Body of pancreas (tissue), 4 donors: ENCODE results near the gene TRUB2. TPM values are rescaled to one million over a fixed set of nuclear protein-coding genes. Genes with fewer than 3 reads are reported as not detected.

Experiments
- ATAC-seq: fragments of 150-250 bp; one replicate; pipeline ENCODE4 v1.9.1; 2016
- DNase-seq, 4 donors: peaks; one replicate each; pipeline ENCODE4 v3.0.0-alpha.2; 2019
- H3K27ac ChIP-seq, 4 donors: fragments of 200-600 bp; sonication (generic); 1 replicate in 3 of 4; 2 replicates in 1 of 4; pipeline versions ENCODE4 v1.5.1 to v1.6.1; 2016 to 2019; ENCODE audit warnings: mild to moderate bottlenecking in 1 of 4, mixed read lengths in 1 of 4, moderate library complexity in 1 of 4
- H3K27me3 ChIP-seq, 2 donors: fragments of 200-600 bp; sonication (generic); one replicate each; pipeline ENCODE4 v1.6.0; 2016; ENCODE audit warnings: mild to moderate bottlenecking in 1 of 2
- H3K36me3 ChIP-seq, 2 donors: fragments of 200-600 bp; sonication (generic); replicated peaks in 1 of 2; 2 replicates each; pipeline ENCODE4 v1.5.1; 2016; ENCODE audit warnings: low read depth in 2 of 2; ENCODE audit not compliant: insufficient read depth in 1 of 2
- H3K4me1 ChIP-seq: fragments of 200-600 bp; sonication (generic); one replicate; pipeline ENCODE4 v1.6.0; 2016
- H3K4me3 ChIP-seq, 2 donors: fragments of 200-600 bp; sonication (generic); 1 replicate in 1 of 2; 2 replicates in 1 of 2; pipeline ENCODE4 v1.5.1; 2016 to 2019
- H3K9me3 ChIP-seq, 3 donors: fragments of 200-600 bp; sonication (generic); 1 replicate in 2 of 3; 2 replicates in 1 of 3; pipeline ENCODE4 v1.5.1; 2016
- CTCF ChIP-seq, 7 experiments: fragments of 450-650 bp in 4 of 7; fragments of 200-600 bp in 3 of 7; sonication (generic) in 3 of 7; IDR thresholded peaks; one replicate each; pipeline ENCODE4 v1.5.1; 2016 to 2019; ENCODE audit warnings: antibody characterized with exemption in 7 of 7
- POLR2A ChIP-seq, 3 donors: fragments of 450-650 bp; IDR thresholded peaks; one replicate each; pipeline ENCODE4 v1.6.1; 2016; ENCODE audit warnings: antibody characterized with exemption in 3 of 3, mild to moderate bottlenecking in 2 of 3
- WGBS, 2 donors: methylation state at CpG; one replicate each; pipeline ENCODE4 v1.1.5; 2017; 5-methylcytosine and 5-hydroxymethylcytosine counted together
- intact Hi-C: fragments of 100-400 bp; cut with DNase I; formaldehyde crosslinking; loops from one replicate; pipeline ENCODE4 v1.15.1; 2023
- total RNA-seq, 2 donors: library from RNA; depleted of rRNA; stranded (reverse); fragments of >200 nt; gene quantifications; one replicate each; pipeline ENCODE4 v1.1.0, GENCODE V29; 2016

The TRUB2 gene
- total RNA-seq, 2 donors from 2014 or later = 6.3 to 11.4 TPM

GRCh38 chr9:128317629-128318028, 4.6 kb downstream of the TRUB2 start:
- Histone ChIP-seq H3K4me1 (peaks cover 8% of the 10 kb centered on the region), H3K36me3 (peaks cover 0 to 16% of the 10 kb centered on the region in 2 donors), H3K4me3 (no peak overlapping the region), H3K9me3 (no peaks in the 10 kb centered on the region), H3K27me3 (no peaks in the 10 kb centered on the region), H3K27ac (no peak overlapping the region)
- WGBS, 2 donors = 60 to 92% methylated on average over 2 of the region's 2 CpGs
- intact Hi-C loops = no loop called here
- TF ChIP-seq POLR2A (IDR thresholded peaks at IDR 0.05) (no peak), CTCF (IDR thresholded peaks at IDR 0.05) (no peak)
- DNase-seq (no peak), ATAC-seq (no peak)

- WGBS, 2 donors = 82 to 83% methylated on average over 9 of the region's 9 CpGs
- DNase-seq = no peak
- intact Hi-C loops = no loop called here
- TF ChIP-seq CTCF (IDR thresholded peaks at IDR 0.05) (no peak), POLR2A (IDR thresholded peaks at IDR 0.05) (no peak)
- Histone ChIP-seq H3K27me3 (no peaks in the 10 kb centered on the region), H3K4me3 (no peak overlapping the region), H3K9me3 (no peaks in the 10 kb centered on the region), H3K27ac (no peak overlapping the region), H3K36me3 (peaks cover 0 to 17% of the 10 kb centered on the region in 2 donors), H3K4me1 (peaks cover 4% of the 10 kb centered on the region)
- ATAC-seq = no peak
These were observed 5.8 kb downstream of the TRUB2 start for GRCh38 chr9:128316421-128316820.

- H3K27ac ChIP-seq = no peak overlapping the region
- ATAC-seq = no peak
- no peak for DNase-seq
- H3K4me1 ChIP-seq = no peaks in the 10 kb centered on the region
- 82 to 98% methylated on average over 4 of the region's 4 CpGs for WGBS, 2 donors
- no peaks in the 10 kb centered on the region for H3K9me3 ChIP-seq
- no peak overlapping the region for H3K4me3 ChIP-seq
- no peaks in the 10 kb centered on the region for H3K27me3 ChIP-seq
- TF ChIP-seq CTCF (IDR thresholded peaks at IDR 0.05) (no peak), POLR2A (IDR thresholded peaks at IDR 0.05) (no peak)
- H3K36me3 ChIP-seq = peaks cover 0 to 28% of the 10 kb centered on the region in 2 donors
- intact Hi-C loops = no loop called here
These were observed 7.5 kb downstream of the TRUB2 start for GRCh38 chr9:128314697-128315096.

GRCh38 chr9:128310461-128310860, 11.8 kb downstream of the TRUB2 start:
- 82 to 99% methylated on average over 3 to 10 of the region's 10 CpGs for WGBS, 2 donors
- ATAC-seq (no peak), DNase-seq (no peak)
- Histone ChIP-seq H3K27me3 (no peaks in the 10 kb centered on the region), H3K4me3 (no peak overlapping the region), H3K4me1 (no peaks in the 10 kb centered on the region), H3K27ac (no peak overlapping the region), H3K9me3 (no peaks in the 10 kb centered on the region), H3K36me3 (peaks cover 0 to 14% of the 10 kb centered on the region in 2 donors)
- intact Hi-C loops = no loop called here
- TF ChIP-seq POLR2A (IDR thresholded peaks at IDR 0.05) (no peak), CTCF (IDR thresholded peaks at IDR 0.05) (no peak)

- intact Hi-C loops = no loop called here
- Histone ChIP-seq H3K27ac (no peak overlapping the region), H3K4me3 (no peak overlapping the region), H3K36me3 (peaks cover 0 to 14% of the 10 kb centered on the region in 2 donors), H3K27me3 (no peaks in the 10 kb centered on the region), H3K4me1 (no peaks in the 10 kb centered on the region), H3K9me3 (no peaks in the 10 kb centered on the region)
- WGBS, 2 donors = 86 to 91% methylated on average over 4 to 14 of the region's 16 CpGs
- ATAC-seq = no peak
- TF ChIP-seq CTCF (IDR thresholded peaks at IDR 0.05) (no peak), POLR2A (IDR thresholded peaks at IDR 0.05) (no peak)
- no peak for DNase-seq
These were observed 12.7 kb downstream of the TRUB2 start for GRCh38 chr9:128309551-128309950.
